Keratinocyte (primary cell): ENCODE data around the gene MTOR. TPM values are rescaled to one million over a fixed set of nuclear protein-coding genes. Genes with fewer than 3 reads are reported as not detected.

ENCODE experiments used
- DNase-seq: peaks from one replicate; pipeline ENCODE4 v3.0.0-alpha.2; 2011; ENCODE audit warnings: low read depth, missing footprints, low spot score
- FAIRE-seq: peaks from 2 replicates; lab custom pipeline; 2011; peaks lifted over from hg19 to GRCh38; lab: Jason Lieb, UNC
- H2AFZ ChIP-seq: 2 replicates; pipeline ENCODE4 v1.6.0; 2012; ENCODE audit warnings: low read length, control low read depth, inconsistent platforms; ENCODE audit not compliant: control insufficient read depth
- H3K27ac ChIP-seq: 2 replicates; pipeline ENCODE4 v1.5.1; 2011; ENCODE audit warnings: low read length; ENCODE audit not compliant: control insufficient read depth, insufficient read depth
- H3K27me3 ChIP-seq: 3 replicates; pipeline ENCODE4 v1.6.0; 2011; ENCODE audit warnings: low read length; ENCODE audit not compliant: control insufficient read depth, insufficient read depth; ENCODE audit errors: extremely low read depth
- H3K36me3 ChIP-seq, 2 experiments: 2 replicates in 1 of 2; 3 replicates in 1 of 2; pipeline ENCODE4 v1.5.1; 2011; ENCODE audit warnings: low read length in 2 of 2, mild to moderate bottlenecking in 1 of 2; ENCODE audit not compliant: control insufficient read depth in 2 of 2, insufficient read depth in 2 of 2; ENCODE audit errors: extremely low read depth in 1 of 2
- H3K4me1 ChIP-seq: 3 replicates; pipeline ENCODE4 v1.5.1; 2011; ENCODE audit warnings: low read length; ENCODE audit not compliant: control insufficient read depth, insufficient read depth; ENCODE audit errors: extremely low read depth
- H3K4me2 ChIP-seq: 3 replicates; pipeline ENCODE4 v1.6.0; 2011; ENCODE audit warnings: low read depth, low read length; ENCODE audit not compliant: control insufficient read depth, insufficient read depth; ENCODE audit errors: extremely low read depth
- H3K4me3 ChIP-seq, 3 experiments: fragments of 200-600 bp in 1 of 3; sonication (generic) in 1 of 3; 2 replicates in 2 of 3; 3 replicates in 1 of 3; pipeline ENCODE4 v1.5.1; 2011 to 2016; ENCODE audit warnings: low read length in 3 of 3, mild to moderate bottlenecking in 3 of 3, control low read depth in 2 of 3, inconsistent platforms in 1 of 3, low read depth in 1 of 3, mixed read lengths in 1 of 3, mixed run types in 1 of 3, moderate library complexity in 1 of 3; ENCODE audit not compliant: control insufficient read depth in 2 of 3, insufficient read depth in 2 of 3; ENCODE audit errors: extremely low read depth in 1 of 3
- H3K79me2 ChIP-seq: 2 replicates; pipeline ENCODE4 v1.6.0; 2012; ENCODE audit warnings: low read length; ENCODE audit not compliant: control insufficient read depth, insufficient read depth
- H3K9ac ChIP-seq: 3 replicates; pipeline ENCODE4 v1.6.0; 2011; ENCODE audit warnings: low read length; ENCODE audit not compliant: control insufficient read depth, insufficient read depth; ENCODE audit errors: extremely low read depth
- H3K9me1 ChIP-seq: 3 replicates; pipeline ENCODE4 v1.6.0; 2011; ENCODE audit warnings: low read length; ENCODE audit not compliant: control insufficient read depth, insufficient read depth; ENCODE audit errors: extremely low read depth
- H3K9me3 ChIP-seq: 2 replicates; pipeline ENCODE4 v1.5.1; 2012; ENCODE audit warnings: low read depth, low read length; ENCODE audit not compliant: control insufficient read depth
- H4K20me1 ChIP-seq: 3 replicates; pipeline ENCODE4 v1.6.0; 2011; ENCODE audit warnings: low read length; ENCODE audit not compliant: control insufficient read depth, insufficient read depth; ENCODE audit errors: extremely low read depth
- CTCF ChIP-seq, 3 experiments: IDR thresholded peaks in 1 of 3; conservative IDR thresholded peaks in 1 of 3; optimal IDR thresholded peaks in 1 of 3; 2 replicates in 2 of 3; 3 replicates in 1 of 3; pipeline versions ENCODE3 to v1.5.1; 2011; ENCODE audit warnings: low read length in 3 of 3, mild to moderate bottlenecking in 3 of 3, moderate library complexity in 2 of 3, control low read depth in 1 of 3, inconsistent platforms in 1 of 3; ENCODE audit not compliant: insufficient read depth in 2 of 3; ENCODE audit errors: extremely low read depth in 1 of 3
- EZH2 ChIP-seq: IDR thresholded peaks from one replicate; pipeline ENCODE4 v1.6.1; 2012; ENCODE audit warnings: inconsistent platforms, mild to moderate bottlenecking, low read length, moderate library complexity
- dilution Hi-C: fragments of 300-500 bp; cut with MboI; formaldehyde crosslinking; loops from one replicate; pipeline ENCODE4 v1.7.0; 2020; ENCODE audit warnings: low sequenced_read_pairs; ENCODE audit not compliant: extremely low pct_ligation_motif_present
- polyA plus RNA-seq, 5 experiments: library from polyadenylated mRNA; depleted of rRNA in 3 of 5; stranded (reverse) in 3 of 5; stranded (forward) in 1 of 5; unstranded in 1 of 5; fragments of >200 nt; gene quantifications; 1 replicate in 1 of 5; 2 replicates in 3 of 5; 3 replicates in 1 of 5; pipeline versions ENCODE4 v1.2.1 to v1.2.3, GENCODE V29; 2011 to 2012; ENCODE audit warnings: missing spikeins in 2 of 5, low read depth in 1 of 5, low replicate concordance in 1 of 5

The MTOR gene
- polyA plus RNA-seq, 1 donor (not counting 4 experiments of a cell fraction or from before 2014, with no cell fraction given), result 31.5 TPM

- H3K4me1 ChIP-seq, result no peaks in the 10 kb centered on the region
- no peak for FAIRE-seq
- peaks cover 44 to 57% of the 10 kb centered on the region in 2 experiments for H3K36me3 ChIP-seq
- TF ChIP-seq EZH2, result no peak
- TF ChIP-seq CTCF (optimal IDR thresholded peaks at IDR 0.05 in 1 of 3, IDR thresholded peaks at IDR 0.05 in 1 of 3, conservative IDR thresholded peaks at IDR 0.05 in 1 of 3; ENCODE audit: extremely low read depth in 1 of 3, insufficient read depth in 2 of 3, low read length in 3 of 3), result no peak
- H3K27me3 ChIP-seq, result no peaks in the 10 kb centered on the region
- no peak overlapping the region for H3K4me2 ChIP-seq
- no peaks in the 10 kb centered on the region for H3K9me3 ChIP-seq
- dilution Hi-C loops, result no loop called here
- H3K79me2 ChIP-seq, result no peaks in the 10 kb centered on the region
- DNase-seq, result no peak
- no peaks in the 10 kb centered on the region for H4K20me1 ChIP-seq
- H3K4me3 ChIP-seq, result no peak overlapping the region
- no peak overlapping the region for H2AFZ ChIP-seq
- H3K9me1 ChIP-seq, result no peaks in the 10 kb centered on the region
- no peak overlapping the region for H3K27ac ChIP-seq
- H3K9ac ChIP-seq, result no peak overlapping the region
Measured at GRCh38 chr1:11068600-11069473, 193.5 kb downstream of the MTOR start.

DNA sequence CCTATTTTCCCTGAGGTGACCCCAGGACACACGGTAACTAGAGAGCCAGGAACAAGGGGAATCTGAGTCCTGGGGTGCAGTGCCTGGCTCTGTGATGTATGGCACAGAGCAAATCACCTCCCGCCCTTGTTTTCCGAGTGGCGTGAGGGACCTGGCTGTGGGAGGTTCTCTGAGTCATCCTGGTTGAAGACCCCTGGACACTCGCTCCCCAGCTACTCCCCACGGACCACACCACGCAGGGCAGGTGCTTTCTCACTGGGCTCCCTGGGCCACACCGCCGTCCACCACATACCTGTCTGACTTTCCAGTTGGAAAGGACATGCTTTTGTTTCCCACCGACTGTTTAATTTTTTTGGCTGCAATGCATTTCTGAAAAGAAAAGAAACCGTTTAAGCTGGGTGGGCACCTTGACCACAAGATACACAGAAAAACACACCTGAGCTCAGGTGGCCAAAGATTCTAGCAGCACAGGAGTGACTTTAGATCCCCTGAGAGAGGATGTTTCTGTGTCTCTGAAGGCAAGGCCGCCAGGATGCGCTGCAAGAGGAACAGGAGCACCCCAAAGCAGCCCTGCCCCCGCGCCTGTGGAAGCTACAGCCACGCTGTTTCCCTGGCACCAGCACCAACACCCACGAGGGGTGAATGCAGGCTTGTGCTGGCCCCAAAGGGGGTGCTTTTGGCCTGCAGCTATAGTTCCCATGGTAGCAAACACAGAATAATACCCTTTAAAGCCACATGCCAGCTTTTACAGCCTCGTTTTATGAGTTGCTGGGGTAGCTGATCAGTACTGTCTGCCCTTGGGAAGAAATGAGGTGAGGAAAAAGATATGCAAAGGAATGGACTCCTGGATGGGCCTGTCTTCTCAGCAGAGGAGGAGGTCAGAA, 194.4 kb downstream of the MTOR start:
- Histone ChIP-seq H3K79me2 (no peaks in the 10 kb centered on the region), H3K9me1 (no peaks in the 10 kb centered on the region), H3K4me3 (no peak overlapping the region), H3K36me3 (peaks cover 46 to 58% of the 10 kb centered on the region in 2 experiments), H3K9me3 (no peaks in the 10 kb centered on the region), H4K20me1 (no peaks in the 10 kb centered on the region), H3K27me3 (no peaks in the 10 kb centered on the region), H2AFZ (no peak overlapping the region), H3K27ac (no peak overlapping the region), H3K4me2 (no peak overlapping the region), H3K9ac (no peak overlapping the region), H3K4me1 (no peaks in the 10 kb centered on the region)
- dilution Hi-C loops, result no loop called here
- FAIRE-seq, result no peak
- no peak for DNase-seq
- TF ChIP-seq CTCF (optimal IDR thresholded peaks at IDR 0.05 in 1 of 3, IDR thresholded peaks at IDR 0.05 in 1 of 3, conservative IDR thresholded peaks at IDR 0.05 in 1 of 3; ENCODE audit: extremely low read depth in 1 of 3, insufficient read depth in 2 of 3, low read length in 3 of 3), result no peak
- no peak for TF ChIP-seq EZH2
